H1 (cell line): ENCODE measurements around the gene AHCY. TPM values are rescaled to one million over a fixed set of nuclear protein-coding genes. Genes with fewer than 3 reads are reported as not detected.

ENCODE experiments used
- CBX5 ChIP-seq: fragments of 300-800, 300-1000 bp; sonication (generic); IDR thresholded peaks from 2 replicates; pipeline ENCODE4 v1.7.1; 2016; ENCODE audit warnings: antibody characterized with exemption, low read length, low read depth
- CHD2 ChIP-seq: IDR thresholded peaks from 2 replicates; pipeline ENCODE4 v1.6.1; 2012; ENCODE audit warnings: low read length, improper control_type of control experiment
- JUN ChIP-seq: IDR thresholded peaks from 2 replicates; pipeline ENCODE4 v1.6.1; 2011; ENCODE audit warnings: low read depth, mild to moderate bottlenecking, improper control_type of control experiment, low read length
- NANOG ChIP-seq: IDR thresholded peaks from 2 replicates; pipeline ENCODE4 v1.6.1; 2011; ENCODE audit warnings: low read length, low read depth, mild to moderate bottlenecking, inconsistent platforms; ENCODE audit not compliant: insufficient read depth, poor library complexity, severe bottlenecking
- SIX5 ChIP-seq: IDR thresholded peaks from 2 replicates; pipeline ENCODE4 v1.6.1; 2011; ENCODE audit warnings: mild to moderate bottlenecking, low read depth, low read length
- SP2 ChIP-seq: IDR thresholded peaks from 2 replicates; pipeline ENCODE4 v1.6.1; 2012; ENCODE audit warnings: mild to moderate bottlenecking, low read length, inconsistent platforms
- TBP ChIP-seq: IDR thresholded peaks from 2 replicates; pipeline ENCODE4 v1.6.1; 2011; ENCODE audit warnings: low read depth, low read length, improper control_type of control experiment
- polyA plus RNA-seq, 7 experiments: library from polyadenylated mRNA; depleted of rRNA in 3 of 7; stranded (reverse) in 5 of 7; unstranded in 2 of 7; fragments of >200 nt in 5 of 7; fragments of 200-250 nt in 2 of 7; gene quantifications; 1 replicate in 5 of 7; 2 replicates in 1 of 7; 4 replicates in 1 of 7; pipeline versions ENCODE4 v1.2.1 to v1.2.3, GENCODE V29; 2011 to 2013; ENCODE audit warnings: missing spikeins in 2 of 7, mixed read lengths in 2 of 7
- total RNA-seq: library from RNA; stranded (reverse); fragmentation: NEBNext Ultra II Directional; extraction: Animal tissue kit (Norgen Biotek cat#: 25700); gene quantifications from 2 replicates; pipeline ENCODE4 v1.2.1, GENCODE V29; 2021

Gene AHCY
- total and polyA plus RNA-seq, 2 of the 8 experiments (the other 6 are each of a cell fraction or from before 2014, with no cell fraction given): 404 to 638 TPM

GRCh38 chr20:34292496-34292895 lies 10.7 kb downstream of the AHCY start (continued):
- no peak for TF ChIP-seq NANOG
- no peak for TF ChIP-seq SP2
- no peak for TF ChIP-seq TBP
- TF ChIP-seq SIX5: no peak
- TF ChIP-seq JUN: no peak
- TF ChIP-seq CBX5: no peak
- no peak for TF ChIP-seq CHD2
